MM.1S (cell line): ENCODE data around the gene CHST10.
"Not testable (repeated sequence)": the region's sequence is repeated elsewhere in the genome, so short reads cannot be mapped to it uniquely, and the experiment has no call there.

Experiments
- DNase-seq: peaks from one replicate; pipeline ENCODE4 v3.0.0-alpha.2; 2015
- H2AFZ ChIP-seq: fragments of 300-600 bp; sonication (generic); 2 replicates; pipeline ENCODE4 v1.6.0; 2016; ENCODE audit warnings: antibody characterized with exemption, low read length
- H3F3A ChIP-seq: fragments of 300-600 bp; sonication (generic); 2 replicates; pipeline ENCODE4 v1.6.1; 2016; ENCODE audit warnings: mild to moderate bottlenecking, antibody characterized with exemption, low read length, moderate library complexity, mixed read lengths; ENCODE audit not compliant: insufficient read depth
- H3K27ac ChIP-seq: fragments of 300-600 bp; sonication (generic); 2 replicates; pipeline ENCODE4 v1.5.1; 2016; ENCODE audit warnings: mild to moderate bottlenecking, low read length
- H3K27me3 ChIP-seq: fragments of 300-600 bp; sonication (generic); replicated peaks from 2 replicates; pipeline ENCODE4 v1.6.0; 2016; ENCODE audit warnings: low read length; ENCODE audit not compliant: insufficient read depth
- H3K36me3 ChIP-seq: fragments of 300-600 bp; sonication (generic); replicated peaks from 2 replicates; pipeline ENCODE4 v1.6.1; 2016; ENCODE audit warnings: mild to moderate bottlenecking, low read length, mixed read lengths; ENCODE audit not compliant: insufficient read depth
- H3K4me1 ChIP-seq: fragments of 300-600 bp; sonication (generic); 2 replicates; pipeline ENCODE4 v1.6.1; 2016; ENCODE audit warnings: low read length, mixed read lengths
- H3K4me2 ChIP-seq: fragments of 300-600 bp; sonication (generic); 2 replicates; pipeline ENCODE4 v1.6.0; 2016; ENCODE audit warnings: low read depth, low read length
- H3K4me3 ChIP-seq: fragments of 300-600 bp; sonication (generic); 2 replicates; pipeline ENCODE4 v1.5.1; 2016; ENCODE audit warnings: low read length, mixed read lengths
- H3K79me2 ChIP-seq: fragments of 300-600 bp; sonication (generic); 2 replicates; pipeline ENCODE4 v1.6.1; 2016; ENCODE audit warnings: mixed run types, low read length, mixed read lengths
- H3K9ac ChIP-seq: fragments of 300-600 bp; sonication (generic); 2 replicates; pipeline ENCODE4 v1.6.1; 2016; ENCODE audit warnings: low read length, mixed read lengths
- H3K9me2 ChIP-seq: fragments of 300-600 bp; sonication (generic); replicated peaks from 2 replicates; pipeline ENCODE4 v1.6.1; 2016; ENCODE audit warnings: mild to moderate bottlenecking, low read length, mixed read lengths; ENCODE audit not compliant: insufficient read depth
- H3K9me3 ChIP-seq: fragments of 300-600 bp; sonication (generic); replicated peaks from 2 replicates; pipeline ENCODE4 v1.6.1; 2016; ENCODE audit warnings: mild to moderate bottlenecking, low read length, mixed read lengths; ENCODE audit not compliant: insufficient read depth
- H4K20me1 ChIP-seq: fragments of 300-600 bp; sonication (generic); 2 replicates; pipeline ENCODE4 v1.6.1; 2016; ENCODE audit warnings: mild to moderate bottlenecking, low read length, moderate library complexity, mixed read lengths; ENCODE audit not compliant: insufficient read depth
- EZH2 ChIP-seq: fragments of 300-600 bp; sonication (generic); optimal IDR thresholded peaks from 2 replicates; pipeline ENCODE3; 2017; ENCODE audit warnings: low read depth, mild to moderate bottlenecking, antibody characterized with exemption, low read length, mixed read lengths
- EZH2phosphoT487 ChIP-seq: fragments of 300-600 bp; sonication (generic); IDR thresholded peaks from 2 replicates; pipeline ENCODE4 v1.6.1; 2018; ENCODE audit warnings: antibody characterized with exemption, low read length
- TF ChIP-seq, protein P1 (sequence below): fragments of 300-600 bp; sonication (generic); IDR thresholded peaks from 2 replicates; pipeline ENCODE4 v1.5.1; 2016; ENCODE audit warnings: antibody characterized with exemption, low read length, mixed read lengths

CHST10 gene, protein sequence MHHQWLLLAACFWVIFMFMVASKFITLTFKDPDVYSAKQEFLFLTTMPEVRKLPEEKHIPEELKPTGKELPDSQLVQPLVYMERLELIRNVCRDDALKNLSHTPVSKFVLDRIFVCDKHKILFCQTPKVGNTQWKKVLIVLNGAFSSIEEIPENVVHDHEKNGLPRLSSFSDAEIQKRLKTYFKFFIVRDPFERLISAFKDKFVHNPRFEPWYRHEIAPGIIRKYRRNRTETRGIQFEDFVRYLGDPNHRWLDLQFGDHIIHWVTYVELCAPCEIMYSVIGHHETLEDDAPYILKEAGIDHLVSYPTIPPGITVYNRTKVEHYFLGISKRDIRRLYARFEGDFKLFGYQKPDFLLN

GRCh38 chr2:100416935-100417710 lies at the start of gene CHST10:
TSS of gene CHST10 (minus strand) at chr2:100417668. CDS start at chr2:100406675, 10,993 bp downstream.
- Histone ChIP-seq H3K27me3 (no peaks in the 10 kb centered on the region), H4K20me1 (no peaks in the 10 kb centered on the region), H3K4me3 (peak within 1 kb of the TSS; percentile 50; the same call in 1 of the 2 replicates), H3K4me1 (no peaks in the 10 kb centered on the region), H2AFZ (peak within 1 kb of the TSS; percentile 44), H3K9me3 (no peaks in the 10 kb centered on the region), H3K79me2 (no peaks in the 10 kb centered on the region), H3K4me2 (peak within 1 kb of the TSS; percentile 35; the same call in 1 of the 2 replicates), H3K9ac (no peak within 1 kb of the TSS), H3F3A (no peaks in the 10 kb centered on the region), H3K27ac (no peak within 1 kb of the TSS), H3K36me3 (no peaks in the 10 kb centered on the region), H3K9me2 (no peaks in the 10 kb centered on the region)
- TF ChIP-seq EZH2 (no peak), EZH2phosphoT487 (no peak)
- TF ChIP-seq, protein P1, sequence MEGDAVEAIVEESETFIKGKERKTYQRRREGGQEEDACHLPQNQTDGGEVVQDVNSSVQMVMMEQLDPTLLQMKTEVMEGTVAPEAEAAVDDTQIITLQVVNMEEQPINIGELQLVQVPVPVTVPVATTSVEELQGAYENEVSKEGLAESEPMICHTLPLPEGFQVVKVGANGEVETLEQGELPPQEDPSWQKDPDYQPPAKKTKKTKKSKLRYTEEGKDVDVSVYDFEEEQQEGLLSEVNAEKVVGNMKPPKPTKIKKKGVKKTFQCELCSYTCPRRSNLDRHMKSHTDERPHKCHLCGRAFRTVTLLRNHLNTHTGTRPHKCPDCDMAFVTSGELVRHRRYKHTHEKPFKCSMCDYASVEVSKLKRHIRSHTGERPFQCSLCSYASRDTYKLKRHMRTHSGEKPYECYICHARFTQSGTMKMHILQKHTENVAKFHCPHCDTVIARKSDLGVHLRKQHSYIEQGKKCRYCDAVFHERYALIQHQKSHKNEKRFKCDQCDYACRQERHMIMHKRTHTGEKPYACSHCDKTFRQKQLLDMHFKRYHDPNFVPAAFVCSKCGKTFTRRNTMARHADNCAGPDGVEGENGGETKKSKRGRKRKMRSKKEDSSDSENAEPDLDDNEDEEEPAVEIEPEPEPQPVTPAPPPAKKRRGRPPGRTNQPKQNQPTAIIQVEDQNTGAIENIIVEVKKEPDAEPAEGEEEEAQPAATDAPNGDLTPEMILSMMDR: no peak
- DNase-seq: peak; percentile 11

DNA sequence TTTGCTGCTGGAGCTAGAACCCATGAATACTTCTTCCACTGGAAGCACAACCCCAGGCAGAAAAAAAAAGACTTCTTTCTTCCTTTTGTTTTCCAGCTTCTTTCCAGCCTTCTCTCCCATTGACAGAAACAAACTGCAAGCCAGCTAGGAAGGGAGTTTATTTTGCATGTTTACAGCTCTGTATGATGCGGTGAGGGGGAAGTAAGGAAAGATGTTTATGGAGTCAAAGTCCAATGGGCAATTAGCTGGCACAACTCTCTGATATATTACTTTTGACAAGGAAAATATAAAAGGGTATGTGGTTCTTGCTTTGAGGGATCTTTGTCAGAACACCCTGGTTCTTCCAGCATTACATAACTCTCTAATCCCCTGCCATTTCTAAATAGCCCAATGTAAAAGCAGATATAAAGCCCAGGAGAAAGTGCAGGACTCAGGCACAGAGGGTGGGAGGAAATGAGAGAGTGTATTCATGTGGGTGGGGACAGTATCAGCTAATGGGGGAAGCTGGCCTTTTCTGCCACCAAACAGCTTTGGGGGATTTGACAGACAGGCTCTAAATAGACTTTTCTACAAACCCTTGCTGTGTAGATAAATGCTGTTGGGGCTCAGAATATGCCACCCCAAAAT lies 43.5 kb upstream of the CHST10 start:
- Histone ChIP-seq H3K4me2 (no peak overlapping the region), H3K79me2 (no peaks in the 10 kb centered on the region), H2AFZ (no peak overlapping the region), H3K4me1 (no peaks in the 10 kb centered on the region), H3K4me3 (no peak overlapping the region), H4K20me1 (no peaks in the 10 kb centered on the region), H3K9ac (no peak overlapping the region), H3K27ac (no peak overlapping the region), H3K9me3 (no peaks in the 10 kb centered on the region), H3F3A (no peaks in the 10 kb centered on the region), H3K9me2 (no peaks in the 10 kb centered on the region), H3K36me3 (no peaks in the 10 kb centered on the region), H3K27me3 (no peaks in the 10 kb centered on the region)
- no peak for DNase-seq
- TF ChIP-seq EZH2: no peak
- TF ChIP-seq, protein P1: no peak
- TF ChIP-seq EZH2phosphoT487: no peak

DNA sequence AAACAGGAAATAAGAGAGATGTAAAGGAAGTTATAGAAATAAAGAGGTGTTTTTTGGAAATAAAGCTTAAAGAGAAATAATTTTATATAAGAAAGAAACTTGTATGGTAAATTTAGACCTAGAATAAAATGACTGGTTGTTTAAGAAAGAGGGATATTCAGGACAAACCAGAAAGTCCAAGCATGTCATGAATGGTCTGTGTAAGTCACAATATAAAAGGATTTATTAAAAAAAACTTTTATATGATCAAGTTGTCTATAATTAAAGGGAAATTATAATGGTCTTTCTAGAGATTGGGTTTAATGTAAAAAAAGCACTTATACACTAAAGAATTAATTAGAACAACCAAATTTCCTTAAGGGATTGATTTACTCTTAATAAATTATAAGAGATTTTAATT lies 38.9 kb upstream of the CHST10 start:
- not testable (repeated sequence) for H3K9me3 ChIP-seq, H3K79me2 ChIP-seq, DNase-seq, H3K4me1 ChIP-seq, H3K27ac ChIP-seq, H3K4me2 ChIP-seq, H3F3A ChIP-seq, H3K27me3 ChIP-seq, H3K4me3 ChIP-seq, H2AFZ ChIP-seq, H3K36me3 ChIP-seq, H3K9ac ChIP-seq, H4K20me1 ChIP-seq, H3K9me2 ChIP-seq
